Smooth muscle cell (in vitro differentiated cells): ENCODE results near the gene CDC25A. TPM values are rescaled to one million over a fixed set of nuclear protein-coding genes. Genes with fewer than 3 reads are reported as not detected.
A peak's percentile ranks its signal among the peaks of the same experiment; 100 is the strongest.

ENCODE experiments used
- DNase-seq: peaks from one replicate; lab custom pipeline; 2025; ENCODE audit not compliant: unreplicated experiment; lab: John Stamatoyannopoulos, UW
- H2AFZ ChIP-seq: fragments of 200-600 bp; sonication (generic); 2 replicates; pipeline ENCODE4 v1.6.0; 2016; ENCODE audit warnings: antibody characterized with exemption, low read depth, mild to moderate bottlenecking
- H3F3A ChIP-seq: fragments of 200-600 bp; sonication (generic); 2 replicates; pipeline ENCODE4 v1.6.0; 2017; ENCODE audit warnings: antibody characterized with exemption, low read depth
- H3K27ac ChIP-seq: fragments of 200-600 bp; sonication (generic); 2 replicates; pipeline ENCODE4 v1.5.1; 2016; ENCODE audit warnings: low read depth, mild to moderate bottlenecking
- H3K27me3 ChIP-seq: fragments of 200-600 bp; sonication (generic); 2 replicates; pipeline ENCODE4 v1.6.1; 2016; ENCODE audit warnings: low read depth, mild to moderate bottlenecking
- H3K36me3 ChIP-seq: fragments of 200-600 bp; sonication (generic); 2 replicates; pipeline ENCODE4 v1.5.1; 2016; ENCODE audit warnings: low read depth
- H3K4me1 ChIP-seq: fragments of 200-600 bp; sonication (generic); 2 replicates; pipeline ENCODE4 v1.5.1; 2016; ENCODE audit warnings: low read depth
- H3K4me2 ChIP-seq: fragments of 200-600 bp; sonication (generic); 2 replicates; pipeline ENCODE4 v1.6.0; 2016; ENCODE audit warnings: mild to moderate bottlenecking
- H3K4me3 ChIP-seq: fragments of 200-600 bp; sonication (generic); 2 replicates; pipeline ENCODE4 v1.5.1; 2016; ENCODE audit warnings: mild to moderate bottlenecking
- H3K79me2 ChIP-seq: fragments of 200-600 bp; sonication (generic); 2 replicates; pipeline ENCODE4 v1.6.0; 2016; ENCODE audit warnings: low read depth, mild to moderate bottlenecking
- H3K9ac ChIP-seq: fragments of 200-600 bp; sonication (generic); 2 replicates; pipeline ENCODE4 v1.6.0; 2016; ENCODE audit warnings: low read depth
- H3K9me3 ChIP-seq: fragments of 200-600 bp; sonication (generic); replicated peaks from 2 replicates; pipeline ENCODE4 v1.5.1; 2016; ENCODE audit warnings: low read depth
- H4K20me1 ChIP-seq: fragments of 200-600 bp; sonication (generic); 2 replicates; pipeline ENCODE4 v1.6.0; 2016; ENCODE audit warnings: low read depth
- WGBS: methylation state at CpG from one replicate; pipeline ENCODE4 v1.1.7; 2016; ENCODE audit warnings: low lambda C conversion rate; 5-methylcytosine and 5-hydroxymethylcytosine counted together
- polyA plus RNA-seq: library from polyadenylated mRNA; unstranded; fragments of >200 nt; fragmentation: Nextera tagmentation; extraction: Ambion mirVana; gene quantifications from 2 replicates; pipeline ENCODE4 v1.2.1, GENCODE V29; 2016
- total RNA-seq: library from RNA; depleted of rRNA; stranded (reverse); fragments of >200 nt; gene quantifications from 2 replicates; pipeline ENCODE4 v1.2.3, GENCODE V29; 2014
- TF ChIP-seq, protein P1 (sequence below): fragments of 200-600 bp; sonication (generic); IDR thresholded peaks from 2 replicates; pipeline ENCODE4 v1.5.1; 2017; ENCODE audit warnings: borderline replicate concordance, mild to moderate bottlenecking, antibody characterized with exemption; ENCODE audit not compliant: insufficient read depth, poor library complexity, severe bottlenecking

CDC25A gene
- total and polyA plus RNA-seq, 2 experiments from 2014 or later: 2.5 to 4.2 TPM

GRCh38 chr3:48222616-48223513, 34.6 kb upstream of the CDC25A start, which contains the start of gene CAMP:
Gene CAMP (plus strand): TSS chr3:48223495. CDS start chr3:48223512, 17 bp downstream.
- no peaks in the 10 kb centered on the region for H3K27me3 ChIP-seq
- no peaks in the 10 kb centered on the region for H3K79me2 ChIP-seq
- TF ChIP-seq, protein P1, sequence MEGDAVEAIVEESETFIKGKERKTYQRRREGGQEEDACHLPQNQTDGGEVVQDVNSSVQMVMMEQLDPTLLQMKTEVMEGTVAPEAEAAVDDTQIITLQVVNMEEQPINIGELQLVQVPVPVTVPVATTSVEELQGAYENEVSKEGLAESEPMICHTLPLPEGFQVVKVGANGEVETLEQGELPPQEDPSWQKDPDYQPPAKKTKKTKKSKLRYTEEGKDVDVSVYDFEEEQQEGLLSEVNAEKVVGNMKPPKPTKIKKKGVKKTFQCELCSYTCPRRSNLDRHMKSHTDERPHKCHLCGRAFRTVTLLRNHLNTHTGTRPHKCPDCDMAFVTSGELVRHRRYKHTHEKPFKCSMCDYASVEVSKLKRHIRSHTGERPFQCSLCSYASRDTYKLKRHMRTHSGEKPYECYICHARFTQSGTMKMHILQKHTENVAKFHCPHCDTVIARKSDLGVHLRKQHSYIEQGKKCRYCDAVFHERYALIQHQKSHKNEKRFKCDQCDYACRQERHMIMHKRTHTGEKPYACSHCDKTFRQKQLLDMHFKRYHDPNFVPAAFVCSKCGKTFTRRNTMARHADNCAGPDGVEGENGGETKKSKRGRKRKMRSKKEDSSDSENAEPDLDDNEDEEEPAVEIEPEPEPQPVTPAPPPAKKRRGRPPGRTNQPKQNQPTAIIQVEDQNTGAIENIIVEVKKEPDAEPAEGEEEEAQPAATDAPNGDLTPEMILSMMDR: no peak
- H3K27ac ChIP-seq: no peak within 1 kb of the TSS
- no peaks in the 10 kb centered on the region for H4K20me1 ChIP-seq
- no peaks in the 10 kb centered on the region for H3K9me3 ChIP-seq
- H3K36me3 ChIP-seq: no peaks in the 10 kb centered on the region
- no peak within 1 kb of the TSS for H3K4me3 ChIP-seq
- DNase-seq: peak; percentile 9
- H3K9ac ChIP-seq: no peak within 1 kb of the TSS
- no peaks in the 10 kb centered on the region for H3K4me1 ChIP-seq
- WGBS: 86% methylated on average over 11 of the region's 11 CpGs
- H3F3A ChIP-seq: no peaks in the 10 kb centered on the region
- no peak within 1 kb of the TSS for H3K4me2 ChIP-seq
- H2AFZ ChIP-seq: no peak within 1 kb of the TSS

- 91% methylated on average over 9 of the region's 9 CpGs for WGBS
- Histone ChIP-seq H3K9me3 (no peaks in the 10 kb centered on the region), H3K4me3 (no peak overlapping the region), H3K9ac (no peak overlapping the region), H3K4me2 (no peak overlapping the region), H3F3A (no peaks in the 10 kb centered on the region), H4K20me1 (no peaks in the 10 kb centered on the region), H3K27me3 (no peaks in the 10 kb centered on the region), H3K4me1 (no peaks in the 10 kb centered on the region), H3K79me2 (no peaks in the 10 kb centered on the region), H3K27ac (no peak overlapping the region), H3K36me3 (no peaks in the 10 kb centered on the region), H2AFZ (no peak overlapping the region)
- DNase-seq: no peak
- TF ChIP-seq, protein P1: no peak
Measured at GRCh38 chr3:48220746-48221145, 32.5 kb upstream of the CDC25A start.

GRCh38 chr3:48219543-48219942, 31.3 kb upstream of the CDC25A start:
- no peaks in the 10 kb centered on the region for H3K27me3 ChIP-seq
- no peaks in the 10 kb centered on the region for H3F3A ChIP-seq
- H3K79me2 ChIP-seq: no peaks in the 10 kb centered on the region
- WGBS: 77% methylated on average over 3 of the region's 3 CpGs
- no peak overlapping the region for H2AFZ ChIP-seq
- DNase-seq: no peak
- H3K9ac ChIP-seq: no peak overlapping the region
- no peak overlapping the region for H3K27ac ChIP-seq
- no peak overlapping the region for H3K4me2 ChIP-seq
- no peaks in the 10 kb centered on the region for H3K36me3 ChIP-seq
- H3K4me3 ChIP-seq: no peak overlapping the region
- TF ChIP-seq, protein P1: no peak
- H4K20me1 ChIP-seq: no peaks in the 10 kb centered on the region
- H3K9me3 ChIP-seq: no peaks in the 10 kb centered on the region
- H3K4me1 ChIP-seq: no peaks in the 10 kb centered on the region
